Esophagus squamous epithelium (tissue), 5 donors: ENCODE data around the gene MDGA2. TPM values are rescaled to one million over a fixed set of nuclear protein-coding genes. Genes with fewer than 3 reads are reported as not detected.

ENCODE experiments used
- DNase-seq: peaks from one replicate; lab custom pipeline; 2025; lab: John Stamatoyannopoulos, UW
- H3K27ac ChIP-seq, 4 donors: fragments of 200-600 bp; sonication (generic); one replicate each; pipeline ENCODE4 v1.5.1; 2016 to 2019; ENCODE audit warnings: mild to moderate bottlenecking in 1 of 4
- H3K27me3 ChIP-seq, 4 donors: fragments of 200-600 bp; sonication (generic); 1 replicate in 3 of 4; 2 replicates in 1 of 4; pipeline versions ENCODE4 v1.5.1 to v1.6.0; 2017 to 2021; ENCODE audit warnings: antibody characterized with exemption in 1 of 4
- H3K36me3 ChIP-seq, 3 donors: fragments of 200-600 bp; sonication (generic); one replicate each; pipeline ENCODE4 v1.5.1; 2016 to 2019
- H3K4me1 ChIP-seq, 3 donors: fragments of 200-600 bp; sonication (generic); one replicate each; pipeline ENCODE4 v1.5.1; 2017 to 2019
- H3K4me3 ChIP-seq, 4 donors: fragments of 200-600 bp; sonication (generic); 1 replicate in 3 of 4; 2 replicates in 1 of 4; pipeline ENCODE4 v1.5.1; 2016 to 2019; ENCODE audit warnings: mild to moderate bottlenecking in 2 of 4, moderate library complexity in 1 of 4
- H3K9me3 ChIP-seq, 3 donors: fragments of 200-600 bp; sonication (generic); one replicate each; pipeline ENCODE4 v1.5.1; 2016 to 2019
- POLR2A ChIP-seq, 4 donors: fragments of 450-650 bp; IDR thresholded peaks; one replicate each; pipeline ENCODE4 v1.6.1; 2017; ENCODE audit warnings: antibody characterized with exemption in 4 of 4, mild to moderate bottlenecking in 4 of 4, moderate library complexity in 3 of 4
- WGBS, 2 donors: methylation state at CpG; one replicate each; pipeline ENCODE4 v1.1.5; 2018; 5-methylcytosine and 5-hydroxymethylcytosine counted together
- intact Hi-C: fragments of 100-400 bp; cut with DNase I; formaldehyde crosslinking; loops from one replicate; pipeline ENCODE4 v1.15.0; 2022
- total RNA-seq, 4 donors: library from RNA; depleted of rRNA; stranded (reverse); fragments of >200 nt; gene quantifications; one replicate each; pipeline ENCODE4 v1.1.0, GENCODE V29; 2016
- TF ChIP-seq, protein P1 (sequence below), 6 experiments: fragments of 450-650 bp in 4 of 6; fragments of 200-600 bp in 2 of 6; sonication (generic) in 2 of 6; IDR thresholded peaks; one replicate each; pipeline ENCODE4 v1.5.1; 2016 to 2019; ENCODE audit warnings: antibody characterized with exemption in 6 of 6, mild to moderate bottlenecking in 4 of 6, moderate library complexity in 4 of 6
- donor health status: DM: yes; HTN: yes; CAD: no.

The MDGA2 gene
- total RNA-seq, 4 donors from 2014 or later: not detected

DNA sequence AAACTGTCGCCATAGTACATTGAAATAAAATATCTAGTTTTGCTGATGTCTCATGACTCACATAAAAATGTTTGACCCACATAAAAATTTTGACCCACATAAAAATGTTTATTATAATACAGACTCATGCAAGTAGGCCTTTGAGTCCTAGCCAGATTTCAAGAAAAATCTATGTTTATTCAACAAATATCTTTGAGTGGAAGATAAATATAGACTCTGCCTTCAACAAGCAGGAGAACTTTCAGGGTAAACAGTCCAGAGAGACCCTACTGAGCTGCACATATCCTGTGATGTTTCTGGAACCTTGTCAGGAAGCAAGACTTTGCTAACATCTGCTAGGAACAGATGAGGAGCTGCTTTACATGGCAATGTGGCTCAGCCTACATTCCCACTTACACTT, 283.1 kb downstream of the MDGA2 start:
- Histone ChIP-seq H3K36me3 (no peaks in the 10 kb centered on the region), H3K27me3 (no peaks in the 10 kb centered on the region), H3K27ac (no peak overlapping the region), H3K4me1 (no peaks in the 10 kb centered on the region), H3K4me3 (no peak overlapping the region), H3K9me3 (no peaks in the 10 kb centered on the region)
- intact Hi-C loops: no loop called here
- DNase-seq: no peak
- TF ChIP-seq, protein P1, sequence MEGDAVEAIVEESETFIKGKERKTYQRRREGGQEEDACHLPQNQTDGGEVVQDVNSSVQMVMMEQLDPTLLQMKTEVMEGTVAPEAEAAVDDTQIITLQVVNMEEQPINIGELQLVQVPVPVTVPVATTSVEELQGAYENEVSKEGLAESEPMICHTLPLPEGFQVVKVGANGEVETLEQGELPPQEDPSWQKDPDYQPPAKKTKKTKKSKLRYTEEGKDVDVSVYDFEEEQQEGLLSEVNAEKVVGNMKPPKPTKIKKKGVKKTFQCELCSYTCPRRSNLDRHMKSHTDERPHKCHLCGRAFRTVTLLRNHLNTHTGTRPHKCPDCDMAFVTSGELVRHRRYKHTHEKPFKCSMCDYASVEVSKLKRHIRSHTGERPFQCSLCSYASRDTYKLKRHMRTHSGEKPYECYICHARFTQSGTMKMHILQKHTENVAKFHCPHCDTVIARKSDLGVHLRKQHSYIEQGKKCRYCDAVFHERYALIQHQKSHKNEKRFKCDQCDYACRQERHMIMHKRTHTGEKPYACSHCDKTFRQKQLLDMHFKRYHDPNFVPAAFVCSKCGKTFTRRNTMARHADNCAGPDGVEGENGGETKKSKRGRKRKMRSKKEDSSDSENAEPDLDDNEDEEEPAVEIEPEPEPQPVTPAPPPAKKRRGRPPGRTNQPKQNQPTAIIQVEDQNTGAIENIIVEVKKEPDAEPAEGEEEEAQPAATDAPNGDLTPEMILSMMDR (IDR thresholded peaks at IDR 0.05): no peak
- no peak for TF ChIP-seq POLR2A (IDR thresholded peaks at IDR 0.05)
- WGBS, 2 donors: 66 to 67% methylated on average over 1 of the region's 1 CpG

DNA sequence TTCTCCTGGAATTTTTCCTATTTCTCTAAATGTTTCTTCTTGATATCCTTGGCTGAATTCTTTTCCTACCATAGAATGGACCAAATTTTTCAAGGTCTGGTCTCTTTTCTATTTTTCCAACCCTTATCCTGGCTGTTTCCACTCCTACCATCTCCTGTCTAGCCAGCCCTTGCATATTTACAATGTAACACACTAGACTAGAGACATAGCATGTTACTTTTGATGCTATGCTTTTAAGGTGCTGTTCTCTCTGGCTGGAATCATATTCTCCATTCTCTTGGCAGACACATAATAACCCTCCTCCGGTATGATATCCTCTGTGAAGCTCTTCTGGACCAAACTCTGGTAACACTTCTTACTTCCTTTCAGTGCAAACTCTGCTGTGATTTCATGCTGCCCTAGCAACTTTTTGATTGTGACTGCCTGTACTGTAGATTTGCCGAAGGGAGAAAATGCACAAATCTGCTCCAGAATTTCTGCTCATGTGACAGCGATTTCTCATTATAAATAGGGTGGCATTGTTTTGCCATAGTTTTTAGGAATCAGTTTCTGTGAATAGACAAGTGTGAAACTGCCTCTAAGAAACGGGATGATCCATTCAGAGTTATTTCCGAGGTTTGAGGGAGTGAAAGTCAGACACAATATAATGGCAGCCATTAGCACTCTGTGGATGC, 284.4 kb downstream of the MDGA2 start:
- Histone ChIP-seq H3K27ac (no peak overlapping the region), H3K4me3 (no peak overlapping the region), H3K9me3 (no peaks in the 10 kb centered on the region), H3K36me3 (no peaks in the 10 kb centered on the region), H3K4me1 (no peaks in the 10 kb centered on the region), H3K27me3 (no peaks in the 10 kb centered on the region)
- intact Hi-C loops: no loop called here
- DNase-seq: no peak
- TF ChIP-seq POLR2A (IDR thresholded peaks at IDR 0.05): no peak
- TF ChIP-seq, protein P1 (IDR thresholded peaks at IDR 0.05): no peak
- 62 to 72% methylated on average over 5 of the region's 5 CpGs for WGBS, 2 donors

DNA sequence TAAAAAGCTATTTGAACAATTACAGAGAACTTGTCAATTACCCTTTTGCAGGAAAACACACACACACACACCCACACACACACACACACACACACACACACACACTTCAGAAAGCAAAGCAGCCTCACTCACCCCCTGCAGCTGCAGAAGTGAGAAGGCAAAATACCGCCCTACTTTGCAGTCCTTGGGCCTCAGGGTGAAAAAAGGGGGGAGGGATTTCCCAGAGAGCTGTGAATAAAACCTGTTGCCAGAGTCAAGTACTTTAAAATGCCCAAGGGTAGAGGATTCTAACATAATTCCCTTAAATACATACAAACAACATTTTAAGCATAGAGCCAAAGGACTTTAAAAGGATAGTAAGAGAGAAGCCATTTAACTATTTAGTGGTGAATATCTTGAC, 285.9 kb downstream of the MDGA2 start:
- intact Hi-C loops: no loop called here
- no peak for TF ChIP-seq POLR2A (IDR thresholded peaks at IDR 0.05)
- TF ChIP-seq, protein P1 (IDR thresholded peaks at IDR 0.05): no peak
- H3K4me1 ChIP-seq: no peaks in the 10 kb centered on the region
- WGBS, 2 donors: 21 to 56% methylated on average over 1 of the region's 1 CpG
- H3K9me3 ChIP-seq: no peaks in the 10 kb centered on the region
- no peaks in the 10 kb centered on the region for H3K27me3 ChIP-seq
- H3K27ac ChIP-seq: no peak overlapping the region
- H3K36me3 ChIP-seq: no peaks in the 10 kb centered on the region
- DNase-seq: no peak
- no peak overlapping the region for H3K4me3 ChIP-seq

DNA sequence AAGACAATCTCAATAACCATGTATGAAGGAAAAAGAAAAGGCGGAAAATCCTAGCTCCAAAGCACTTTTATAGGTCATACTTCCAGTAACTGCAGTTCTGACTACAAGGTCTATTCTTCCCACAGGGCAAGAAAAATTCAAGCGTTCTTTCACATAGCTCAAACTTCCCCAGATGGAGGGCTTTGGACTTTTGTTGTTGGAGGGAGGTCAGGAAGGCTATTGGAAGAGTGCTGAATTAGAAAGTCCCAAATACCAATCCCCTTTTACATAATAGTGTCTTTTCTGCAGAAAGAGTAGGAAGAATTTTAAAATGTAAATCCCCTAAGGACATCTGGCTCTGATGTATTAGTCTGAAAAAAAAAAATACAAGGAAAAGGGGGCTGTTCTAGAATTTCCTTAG, 309.4 kb downstream of the MDGA2 start:
- no peak for TF ChIP-seq POLR2A (IDR thresholded peaks at IDR 0.05)
- TF ChIP-seq, protein P1 (IDR thresholded peaks at IDR 0.05): no peak
- Histone ChIP-seq H3K27me3 (no peaks in the 10 kb centered on the region), H3K4me3 (no peak overlapping the region), H3K4me1 (no peaks in the 10 kb centered on the region), H3K27ac (no peak overlapping the region), H3K36me3 (no peaks in the 10 kb centered on the region), H3K9me3 (no peaks in the 10 kb centered on the region)
- no peak for DNase-seq
- intact Hi-C loops: no loop called here
- WGBS, 2 donors: 51 to 69% methylated on average over 2 of the region's 2 CpGs

DNA sequence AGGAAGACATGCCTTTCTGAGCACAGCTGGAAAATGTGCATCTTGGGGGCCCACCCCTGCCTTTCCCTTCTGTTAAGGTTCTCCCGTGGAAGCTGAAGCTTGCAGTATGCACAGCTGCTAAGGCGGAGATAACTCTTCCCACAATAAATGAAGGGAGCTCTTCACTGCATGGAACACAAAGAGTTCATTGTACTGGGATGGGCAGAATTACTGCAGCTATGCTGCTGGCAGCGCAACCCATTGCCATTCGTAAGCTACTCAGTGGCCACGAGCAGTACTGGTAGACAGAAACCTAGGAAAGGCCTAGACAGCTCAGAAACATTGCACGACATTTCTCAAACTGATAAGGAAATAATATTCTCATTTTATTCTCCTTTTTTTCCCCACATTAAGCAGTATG, 310.2 kb downstream of the MDGA2 start:
- no peak for DNase-seq
- WGBS, 2 donors: 78 to 85% methylated on average over 6 of the region's 6 CpGs

More for the DNA sequence above, 310.2 kb downstream of the MDGA2 start:
- no peaks in the 10 kb centered on the region for H3K4me1 ChIP-seq
- no peak overlapping the region for H3K27ac ChIP-seq
- TF ChIP-seq, protein P1 (IDR thresholded peaks at IDR 0.05): no peak
- TF ChIP-seq POLR2A (IDR thresholded peaks at IDR 0.05): no peak
- intact Hi-C loops: no loop called here
- no peak overlapping the region for H3K4me3 ChIP-seq
- no peaks in the 10 kb centered on the region for H3K9me3 ChIP-seq
- H3K36me3 ChIP-seq: no peaks in the 10 kb centered on the region
- no peaks in the 10 kb centered on the region for H3K27me3 ChIP-seq
